GM23338 (cell line): ENCODE results near the gene APBB1IP.

Experiments
- CREB1 ChIP-seq: fragments of 250-450 bp; sonication (Bioruptor Pico); IDR thresholded peaks from 2 replicates; pipeline ENCODE4 v1.5.0; 2020; ENCODE audit warnings: low read depth, mild to moderate bottlenecking, moderate library complexity
- EZH2 ChIP-seq: fragments of 200-600 bp; sonication (generic); IDR thresholded peaks from one replicate; pipeline ENCODE4 v1.8.0; 2017; ENCODE audit warnings: antibody characterized with exemption, mild to moderate bottlenecking, low read depth; ENCODE audit not compliant: unreplicated experiment
- EZH2phosphoT487 ChIP-seq: fragments of 200-600 bp; sonication (generic); IDR thresholded peaks from one replicate; pipeline ENCODE4 v1.8.1; 2018; ENCODE audit warnings: antibody characterized with exemption; ENCODE audit not compliant: unreplicated experiment
- POLR2AphosphoS5 ChIP-seq: IDR thresholded peaks from 2 replicates; pipeline ENCODE4 v1.6.1; 2016; ENCODE audit warnings: antibody characterized with exemption, low read depth
- STAT1 ChIP-seq: IDR thresholded peaks from one replicate; pipeline ENCODE4 v1.6.1; 2016; ENCODE audit warnings: antibody characterized with exemption; ENCODE audit not compliant: unreplicated experiment
- TF ChIP-seq, protein P1 (sequence below), 2 experiments: fragments of 200-600 bp in 1 of 2; sonication (generic) in 1 of 2; conservative IDR thresholded peaks; 2 replicates each; pipeline versions ENCODE4 v1.5.1 to v1.6.1; 2016 to 2017; ENCODE audit warnings: antibody characterized with exemption in 2 of 2, low read depth in 2 of 2, mild to moderate bottlenecking in 2 of 2, moderate library complexity in 1 of 2
- TF ChIP-seq, protein P2 (sequence below): IDR thresholded peaks from 2 replicates; pipeline ENCODE4 v1.6.1; 2016; ENCODE audit warnings: antibody characterized with exemption

DNA sequence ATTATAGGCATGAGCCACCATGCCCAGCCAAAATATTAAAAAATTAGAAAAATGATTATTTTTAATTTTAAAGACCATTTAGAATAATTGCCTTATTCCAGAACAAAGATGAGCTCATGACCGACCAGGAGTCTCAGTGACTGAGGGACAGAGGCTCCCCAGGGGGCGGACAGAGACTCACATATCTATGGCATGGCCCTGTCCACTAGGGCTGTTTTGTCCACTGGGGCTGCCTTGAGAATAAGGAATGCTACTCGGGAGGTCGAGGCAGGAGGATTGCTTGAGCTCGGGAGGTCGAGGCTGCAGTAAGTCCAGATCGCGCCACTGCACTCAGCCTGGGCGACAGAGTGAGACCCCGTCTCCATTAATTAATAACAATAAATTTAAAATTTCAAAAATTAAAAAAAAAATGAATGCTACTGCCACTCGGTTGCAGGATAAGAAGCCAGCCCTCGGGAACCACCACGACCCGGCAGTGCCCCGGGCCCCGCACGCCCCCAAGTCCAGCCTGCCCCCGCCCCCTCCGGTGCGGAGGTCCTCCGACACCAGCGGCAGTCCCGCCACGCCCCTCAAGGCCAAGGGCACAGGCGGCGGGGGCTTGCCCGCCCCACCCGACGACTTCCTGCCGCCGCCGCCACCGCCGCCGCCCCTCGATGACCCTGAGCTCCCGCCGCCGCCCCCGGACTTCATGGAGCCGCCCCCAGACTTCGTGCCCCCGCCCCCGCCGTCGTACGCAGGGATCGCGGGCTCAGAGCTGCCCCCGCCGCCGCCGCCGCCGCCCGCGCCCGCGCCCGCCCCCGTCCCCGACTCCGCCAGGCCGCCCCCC lies 128.6 kb downstream of the APBB1IP start:
- TF ChIP-seq, protein P1, sequence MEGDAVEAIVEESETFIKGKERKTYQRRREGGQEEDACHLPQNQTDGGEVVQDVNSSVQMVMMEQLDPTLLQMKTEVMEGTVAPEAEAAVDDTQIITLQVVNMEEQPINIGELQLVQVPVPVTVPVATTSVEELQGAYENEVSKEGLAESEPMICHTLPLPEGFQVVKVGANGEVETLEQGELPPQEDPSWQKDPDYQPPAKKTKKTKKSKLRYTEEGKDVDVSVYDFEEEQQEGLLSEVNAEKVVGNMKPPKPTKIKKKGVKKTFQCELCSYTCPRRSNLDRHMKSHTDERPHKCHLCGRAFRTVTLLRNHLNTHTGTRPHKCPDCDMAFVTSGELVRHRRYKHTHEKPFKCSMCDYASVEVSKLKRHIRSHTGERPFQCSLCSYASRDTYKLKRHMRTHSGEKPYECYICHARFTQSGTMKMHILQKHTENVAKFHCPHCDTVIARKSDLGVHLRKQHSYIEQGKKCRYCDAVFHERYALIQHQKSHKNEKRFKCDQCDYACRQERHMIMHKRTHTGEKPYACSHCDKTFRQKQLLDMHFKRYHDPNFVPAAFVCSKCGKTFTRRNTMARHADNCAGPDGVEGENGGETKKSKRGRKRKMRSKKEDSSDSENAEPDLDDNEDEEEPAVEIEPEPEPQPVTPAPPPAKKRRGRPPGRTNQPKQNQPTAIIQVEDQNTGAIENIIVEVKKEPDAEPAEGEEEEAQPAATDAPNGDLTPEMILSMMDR (conservative IDR thresholded peaks at IDR 0.05; ENCODE audit: low read depth in 2 of 2) = no peak
- TF ChIP-seq CREB1 (no peak), POLR2AphosphoS5 (no peak), STAT1 (no peak), EZH2phosphoT487 (no peak), EZH2 (no peak)
- TF ChIP-seq, protein P2, sequence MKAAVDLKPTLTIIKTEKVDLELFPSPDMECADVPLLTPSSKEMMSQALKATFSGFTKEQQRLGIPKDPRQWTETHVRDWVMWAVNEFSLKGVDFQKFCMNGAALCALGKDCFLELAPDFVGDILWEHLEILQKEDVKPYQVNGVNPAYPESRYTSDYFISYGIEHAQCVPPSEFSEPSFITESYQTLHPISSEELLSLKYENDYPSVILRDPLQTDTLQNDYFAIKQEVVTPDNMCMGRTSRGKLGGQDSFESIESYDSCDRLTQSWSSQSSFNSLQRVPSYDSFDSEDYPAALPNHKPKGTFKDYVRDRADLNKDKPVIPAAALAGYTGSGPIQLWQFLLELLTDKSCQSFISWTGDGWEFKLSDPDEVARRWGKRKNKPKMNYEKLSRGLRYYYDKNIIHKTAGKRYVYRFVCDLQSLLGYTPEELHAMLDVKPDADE = no peak
